ENCODE data around the gene POLR3GL.

POLR3GL gene

DNA sequence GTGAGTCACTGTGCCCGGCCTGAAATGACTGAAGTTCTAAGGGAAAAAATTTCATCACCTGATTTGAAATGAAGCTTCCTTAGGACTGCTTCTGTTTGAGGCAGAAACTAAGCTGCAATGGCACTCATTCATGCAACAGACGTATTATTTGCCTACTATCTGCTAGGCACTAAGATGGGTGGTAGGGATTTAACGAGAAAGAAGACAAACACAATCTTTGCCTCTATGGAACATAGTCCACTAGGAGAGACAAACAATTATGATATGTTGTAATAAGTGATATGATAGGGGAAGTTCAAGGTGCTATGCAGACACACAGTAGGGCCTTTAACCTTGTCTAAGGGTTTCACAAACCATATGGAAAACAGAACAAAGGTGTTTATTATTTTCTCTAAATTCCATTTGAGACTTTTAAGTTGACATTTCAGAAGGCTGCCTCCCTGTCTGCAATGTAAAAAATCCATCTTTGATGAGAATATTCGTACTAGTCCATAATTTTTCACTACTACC is 18.0 kb upstream of the POLR3GL start:
- TF ChIP-seq RAD21 (IDR thresholded peaks at IDR 0.05; ENCODE audit: low read depth) (no peak), REST (IDR thresholded peaks at IDR 0.05; ENCODE audit: low read depth) (no peak), YY1 (IDR thresholded peaks at IDR 0.05; ENCODE audit: low read depth) (no peak), ZBTB7A (IDR thresholded peaks at IDR 0.05; ENCODE audit: low read depth) (no peak), TCF12 (IDR thresholded peaks at IDR 0.05; ENCODE audit: low read depth) (no peak), USF1 (IDR thresholded peaks at IDR 0.05) (no peak), CEBPB (IDR thresholded peaks at IDR 0.05) (no peak), EGR1 (IDR thresholded peaks at IDR 0.05) (no peak), NFIC (IDR thresholded peaks at IDR 0.05) (no peak)

- no peak for TF ChIP-seq TEAD4 (IDR thresholded peaks at IDR 0.05)
- TF ChIP-seq TAF1 (IDR thresholded peaks at IDR 0.05; ENCODE audit: low read depth), result no peak
- TF ChIP-seq ZBTB7A (IDR thresholded peaks at IDR 0.05; ENCODE audit: low read depth), result no peak
- TF ChIP-seq REST (IDR thresholded peaks at IDR 0.05; ENCODE audit: low read depth), result no peak
- TF ChIP-seq RAD21 (IDR thresholded peaks at IDR 0.05; ENCODE audit: low read depth), result no peak
- TF ChIP-seq YY1 (IDR thresholded peaks at IDR 0.05; ENCODE audit: low read depth), result no peak
- no peak for TF ChIP-seq FOXM1 (IDR thresholded peaks at IDR 0.05; ENCODE audit: borderline replicate concordance, low read depth)
- no peak for TF ChIP-seq EP300 (IDR thresholded peaks at IDR 0.05; ENCODE audit: borderline replicate concordance)
- TF ChIP-seq NFIC (IDR thresholded peaks at IDR 0.05), result no peak
- TF ChIP-seq USF1 (IDR thresholded peaks at IDR 0.05), result no peak
- no peak for TF ChIP-seq CEBPB (IDR thresholded peaks at IDR 0.05)
- TF ChIP-seq TCF12 (IDR thresholded peaks at IDR 0.05; ENCODE audit: low read depth), result no peak
- no peak for TF ChIP-seq EGR1 (IDR thresholded peaks at IDR 0.05)
- TF ChIP-seq CREB1 (IDR thresholded peaks at IDR 0.05; ENCODE audit: low read depth), result no peak
- TF ChIP-seq, protein P1, sequence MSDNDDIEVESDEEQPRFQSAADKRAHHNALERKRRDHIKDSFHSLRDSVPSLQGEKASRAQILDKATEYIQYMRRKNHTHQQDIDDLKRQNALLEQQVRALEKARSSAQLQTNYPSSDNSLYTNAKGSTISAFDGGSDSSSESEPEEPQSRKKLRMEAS (IDR thresholded peaks at IDR 0.05), result no peak
These were observed 16.9 kb upstream of the POLR3GL start for GRCh38 chr1:145947551-145947950.

DNA sequence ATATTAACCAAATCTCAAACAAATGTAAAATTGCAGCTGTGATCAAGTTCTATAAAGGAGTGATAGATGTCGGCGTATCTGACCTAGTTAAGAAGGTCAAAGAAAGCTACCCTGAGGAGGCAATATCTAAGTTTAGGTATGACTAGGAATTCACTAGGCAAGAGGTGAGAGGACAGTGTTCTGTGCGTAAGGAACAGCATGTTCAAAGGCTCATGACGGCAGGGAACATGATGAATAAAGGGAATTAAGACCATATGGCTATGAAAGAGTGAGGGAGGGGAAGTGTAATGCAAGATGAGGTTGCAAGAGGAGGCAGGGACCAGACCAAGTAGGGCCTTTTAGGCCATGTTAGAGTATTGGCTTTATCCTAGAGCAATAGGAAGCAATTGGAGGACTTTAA is 15.3 kb upstream of the POLR3GL start:
- TF ChIP-seq REST (IDR thresholded peaks at IDR 0.05; ENCODE audit: low read depth) (no peak), FOXM1 (IDR thresholded peaks at IDR 0.05; ENCODE audit: borderline replicate concordance, low read depth) (no peak), EGR1 (IDR thresholded peaks at IDR 0.05) (no peak), USF1 (IDR thresholded peaks at IDR 0.05) (no peak), CEBPB (IDR thresholded peaks at IDR 0.05) (no peak), CREB1 (IDR thresholded peaks at IDR 0.05; ENCODE audit: low read depth) (no peak), ZBTB7A (IDR thresholded peaks at IDR 0.05; ENCODE audit: low read depth) (no peak), YY1 (IDR thresholded peaks at IDR 0.05; ENCODE audit: low read depth) (no peak), NFIC (IDR thresholded peaks at IDR 0.05) (no peak), TAF1 (IDR thresholded peaks at IDR 0.05; ENCODE audit: low read depth) (no peak), TEAD4 (IDR thresholded peaks at IDR 0.05) (no peak), EP300 (IDR thresholded peaks at IDR 0.05; ENCODE audit: borderline replicate concordance) (no peak), TCF12 (IDR thresholded peaks at IDR 0.05; ENCODE audit: low read depth) (no peak), RAD21 (IDR thresholded peaks at IDR 0.05; ENCODE audit: low read depth) (no peak)
- TF ChIP-seq, protein P1 (IDR thresholded peaks at IDR 0.05), result no peak

- TF ChIP-seq CREB1 (IDR thresholded peaks at IDR 0.05; ENCODE audit: low read depth) (no peak), RAD21 (IDR thresholded peaks at IDR 0.05; ENCODE audit: low read depth) (no peak), TEAD4 (IDR thresholded peaks at IDR 0.05) (no peak), YY1 (IDR thresholded peaks at IDR 0.05; ENCODE audit: low read depth) (no peak), ZBTB7A (IDR thresholded peaks at IDR 0.05; ENCODE audit: low read depth) (no peak), REST (IDR thresholded peaks at IDR 0.05; ENCODE audit: low read depth) (no peak), CEBPB (IDR thresholded peaks at IDR 0.05) (no peak), NFIC (IDR thresholded peaks at IDR 0.05) (no peak), EGR1 (IDR thresholded peaks at IDR 0.05) (no peak), TCF12 (IDR thresholded peaks at IDR 0.05; ENCODE audit: low read depth) (no peak), FOXM1 (IDR thresholded peaks at IDR 0.05; ENCODE audit: borderline replicate concordance, low read depth) (no peak), EP300 (IDR thresholded peaks at IDR 0.05; ENCODE audit: borderline replicate concordance) (no peak), USF1 (IDR thresholded peaks at IDR 0.05) (no peak), TAF1 (IDR thresholded peaks at IDR 0.05; ENCODE audit: low read depth) (no peak)
- TF ChIP-seq, protein P1 (IDR thresholded peaks at IDR 0.05), result no peak
These were observed 13.0 kb upstream of the POLR3GL start for GRCh38 chr1:145951526-145951925.
